ENCODE data around the gene KIF26A. TPM values are rescaled to one million over a fixed set of nuclear protein-coding genes. Genes with fewer than 3 reads are reported as not detected.

Gene KIF26A
- total and polyA plus RNA-seq, 2 of the 4 experiments (the other 2 are of a cell fraction) = not detected

GRCh38 chr14:104103446-104104075, 34.8 kb upstream of the KIF26A start:
- Histone ChIP-seq H4K8ac (ENCODE audit: low read depth in 2 of 2, low read length in 2 of 2) (no peak overlapping the region), H3K9me1 (ENCODE audit: insufficient read depth, low read length) (no peaks in the 10 kb centered on the region), H2BK15ac (ENCODE audit: low read depth, low read length) (no peak overlapping the region), H3K79me1 (ENCODE audit: low read depth in 1 of 2, low read length in 2 of 2) (no peaks in the 10 kb centered on the region), H3K23ac (ENCODE audit: low read depth, low read length) (no peak overlapping the region), H2BK120ac (ENCODE audit: low read depth, low read length) (no peak overlapping the region), H3K18ac (ENCODE audit: low read depth, low read length) (no peak overlapping the region), H3K9me3 (ENCODE audit: control insufficient read depth, insufficient read depth, low read length) (no peaks in the 10 kb centered on the region), H3K9ac (ENCODE audit: low read depth, low read length) (no peak overlapping the region), H3K4me1 (ENCODE audit: control insufficient read depth, insufficient read depth, low read length) (no peaks in the 10 kb centered on the region), H4K20me1 (ENCODE audit: insufficient read depth, low read length) (no peaks in the 10 kb centered on the region), H2AFZ (replicated peaks; ENCODE audit: low read length, poor library complexity) (no peak overlapping the region), H3K4ac (ENCODE audit: low read depth, low read length) (no peak overlapping the region), H2BK20ac (ENCODE audit: low read depth, low read length) (no peak overlapping the region), H2BK5ac (ENCODE audit: low read depth, low read length, poor library complexity, severe bottlenecking) (no peak overlapping the region), H3K4me2 (ENCODE audit: low read depth, low read length) (no peak overlapping the region), H4K91ac (ENCODE audit: insufficient read depth, low read depth, low read length) (no peak overlapping the region), H3K36me3 (ENCODE audit: control insufficient read depth, insufficient read depth, low read length) (no peaks in the 10 kb centered on the region), H3K27me3 (ENCODE audit: control insufficient read depth, insufficient read depth, low read length) (no peaks in the 10 kb centered on the region), H3K4me3 (ENCODE audit: insufficient read depth, low read depth, low read length) (no peak overlapping the region), H3K56ac (ENCODE audit: extremely low read depth, insufficient read depth, low read length) (no peak overlapping the region), H2AK5ac (ENCODE audit: low read depth, low read length) (no peak overlapping the region), H2AK9ac (replicated peaks; ENCODE audit: low read depth, low read length, poor library complexity) (no peak overlapping the region), H3K14ac (replicated peaks; ENCODE audit: low read depth, low read length) (no peak overlapping the region), H4K5ac (ENCODE audit: low read depth, low read length) (no peak overlapping the region), H3K27ac (ENCODE audit: insufficient read depth, low read length) (no peak overlapping the region)
- no TSS peak for BruUV-seq (replicated peaks)
- DNase-seq = no peak
- 61% methylated on average over 11 of the region's 23 CpGs; no CpG with 5 or more reads in 1 of the 2 experiments for WGBS, 2 experiments (ENCODE audit: extremely low coverage in 2 of 2, insufficient read length in 1 of 2)
- intact Hi-C loops (cut with micrococcal nuclease) = no loop called here
- ChIA-PET CTCF (no interaction called here), POLR2A (ENCODE audit: unreplicated experiment) (no interaction called here)
- TF ChIP-seq RFX5 (IDR thresholded peaks at IDR 0.05; ENCODE audit: low read depth, low read length) (no peak), CEBPB (IDR thresholded peaks at IDR 0.05; ENCODE audit: low read depth, low read length) (no peak), NFE2L2 (IDR thresholded peaks at IDR 0.05; ENCODE audit: low read depth, low read length) (no peak), BHLHE40 (IDR thresholded peaks at IDR 0.05; ENCODE audit: low read depth, low read length) (no peak), MAZ (IDR thresholded peaks at IDR 0.05; ENCODE audit: borderline replicate concordance, low read depth, low read length) (no peak), SMC3 (IDR thresholded peaks at IDR 0.05; ENCODE audit: low read depth, low read length) (no peak), RAD21 (IDR thresholded peaks at IDR 0.05; ENCODE audit: low read length) (no peak), MAFK (IDR thresholded peaks at IDR 0.05; ENCODE audit: low read depth, low read length) (no peak)
- no peak for ATAC-seq (ENCODE audit: low read depth)
- dilution Hi-C loops (cut with HindIII; ENCODE audit: low sequenced_read_pairs, unreplicated experiment) = no loop called here
- in situ Hi-C loops (cut with MboI; ENCODE audit: low sequenced_read_pairs) = no loop called here

Data from IMR-90 (cell line).